Measurements from ENCODE around the gene BLM.

DNA sequence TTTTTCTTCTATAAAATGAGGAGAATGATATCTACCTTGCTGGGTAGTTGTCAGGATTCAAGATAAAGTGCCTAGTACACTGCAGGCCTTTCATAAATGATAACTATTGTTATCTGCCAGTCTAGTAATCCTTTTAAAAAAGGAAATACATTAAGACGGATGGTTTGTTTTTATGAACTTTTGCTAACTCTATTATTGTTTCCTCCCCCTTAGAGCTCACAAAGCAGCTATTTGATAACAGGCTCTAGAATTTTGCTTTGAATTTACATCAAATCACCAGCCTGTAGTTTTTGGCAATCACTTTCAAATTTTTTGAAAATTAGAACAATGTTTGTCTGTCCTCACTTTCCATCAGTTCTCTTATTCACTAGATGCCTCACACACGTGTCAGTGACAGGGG lies 39.8 kb downstream of the BLM start:
- no peak for TF ChIP-seq ARNT2 (CRISPR knock-in tag; IDR thresholded peaks at IDR 0.05; ENCODE audit: low read depth)
- TF ChIP-seq POLR2AphosphoS2 (IDR thresholded peaks at IDR 0.05; ENCODE audit: low read depth, low read length), result no peak
- TF ChIP-seq ZNF563 (CRISPR knock-in tag; IDR thresholded peaks at IDR 0.05), result no peak
- TF ChIP-seq, protein P1, sequence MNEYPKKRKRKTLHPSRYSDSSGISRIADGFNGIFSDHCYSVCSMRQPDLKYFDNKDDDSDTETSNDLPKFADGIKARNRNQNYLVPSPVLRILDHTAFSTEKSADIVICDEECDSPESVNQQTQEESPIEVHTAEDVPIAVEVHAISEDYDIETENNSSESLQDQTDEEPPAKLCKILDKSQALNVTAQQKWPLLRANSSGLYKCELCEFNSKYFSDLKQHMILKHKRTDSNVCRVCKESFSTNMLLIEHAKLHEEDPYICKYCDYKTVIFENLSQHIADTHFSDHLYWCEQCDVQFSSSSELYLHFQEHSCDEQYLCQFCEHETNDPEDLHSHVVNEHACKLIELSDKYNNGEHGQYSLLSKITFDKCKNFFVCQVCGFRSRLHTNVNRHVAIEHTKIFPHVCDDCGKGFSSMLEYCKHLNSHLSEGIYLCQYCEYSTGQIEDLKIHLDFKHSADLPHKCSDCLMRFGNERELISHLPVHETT (CRISPR knock-in tag; conservative IDR thresholded peaks at IDR 0.05), result no peak

Data from HepG2 (cell line).